ENCODE measurements around the gene PGM2L1.
A peak's percentile ranks its signal among the peaks of the same experiment; 100 is the strongest.

The PGM2L1 gene

GRCh38 chr11:74390697-74391096, 7.5 kb downstream of the PGM2L1 start:
- POLR2A ChIA-PET (ENCODE audit: low non-redundant PET): no interaction called here
- CTCF ChIA-PET: interaction anchor here (0.7 kb wide), 1 partner anchor 57 kb away, joined by 4 read pairs; no protein-coding TSS in a partner anchor
- no peak for TF ChIP-seq CTCF (conservative IDR thresholded peaks at IDR 0.05; ENCODE audit: low read depth)
- no peak for DNase-seq (ENCODE audit: low spot score)
- H3K27ac ChIP-seq: no peak overlapping the region

DNA sequence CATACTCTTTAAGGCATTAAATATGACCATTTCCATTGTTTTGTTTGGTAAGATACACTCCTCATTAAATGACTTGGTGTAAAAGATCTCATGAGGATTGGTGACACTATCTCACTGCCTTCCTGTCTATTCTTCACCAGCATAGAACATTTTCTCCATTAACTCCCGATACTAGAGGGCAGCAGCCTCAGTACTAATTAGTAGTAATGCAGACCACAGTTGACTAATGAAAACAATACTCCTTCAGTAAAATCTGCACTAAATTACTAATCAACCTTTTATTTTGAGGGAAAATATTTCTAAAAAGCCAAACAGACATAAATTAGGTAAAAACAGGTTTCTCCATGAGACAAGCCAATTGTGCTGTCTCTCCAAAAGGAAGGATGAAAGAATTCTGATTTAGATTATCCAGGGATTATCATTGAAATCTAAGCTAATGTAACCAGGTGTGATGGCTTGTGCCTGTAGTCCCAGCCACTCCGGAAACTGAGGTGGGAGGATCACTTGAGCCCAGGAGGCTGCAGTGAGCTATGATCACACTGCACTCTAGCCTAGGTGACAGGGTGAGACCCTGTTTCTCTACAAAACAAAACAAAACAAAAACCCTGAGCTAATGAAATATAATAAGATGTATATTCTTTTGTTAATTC, 9.4 kb downstream of the PGM2L1 start:
- ChIA-PET POLR2A (ENCODE audit: low non-redundant PET) (no interaction called here), CTCF (interaction anchor here (0.6 to 1.3 kb wide), 12 partner anchors 10 to 278 kb away, joined by 3 to 11 read pairs (median 3); partner anchors contain the start of gene PGM2L1)
- DNase-seq (ENCODE audit: low spot score): peak; percentile 36
- no peak overlapping the region for H3K27ac ChIP-seq
- TF ChIP-seq CTCF (conservative IDR thresholded peaks at IDR 0.05; ENCODE audit: low read depth): peak; percentile 87

DNA sequence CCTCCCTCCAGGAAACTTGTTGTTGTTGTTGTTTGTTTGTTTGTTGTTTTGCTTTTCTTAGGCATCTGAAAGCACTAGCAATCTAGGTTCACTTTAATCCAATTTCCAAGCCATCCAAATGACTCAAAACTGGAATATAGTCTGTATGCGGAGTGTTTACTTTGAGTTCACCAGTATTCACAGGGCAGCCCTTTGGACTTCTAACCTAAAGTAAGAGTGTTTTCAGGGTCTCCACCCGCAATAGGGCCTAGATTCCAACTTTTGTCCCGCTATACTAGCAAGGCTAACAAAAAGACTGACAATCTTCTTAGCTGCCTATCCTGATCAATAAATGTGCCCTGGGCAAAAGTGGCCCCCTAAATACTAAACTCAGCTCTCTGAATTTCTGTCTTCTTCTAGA, 13.6 kb downstream of the PGM2L1 start:
- ChIA-PET POLR2A (ENCODE audit: low non-redundant PET) (no interaction called here), CTCF (interaction anchor here (0.5 to 1.4 kb wide), 3 partner anchors 58 to 186 kb away, joined by 3 read pairs; no protein-coding TSS in a partner anchor)
- no peak for TF ChIP-seq CTCF (conservative IDR thresholded peaks at IDR 0.05; ENCODE audit: low read depth)
- H3K27ac ChIP-seq: no peak overlapping the region
- no peak for DNase-seq (ENCODE audit: low spot score)

GRCh38 chr11:74380746-74381439, 17.3 kb downstream of the PGM2L1 start:
- CTCF ChIA-PET: interaction anchor here (1.1 kb wide), 1 partner anchor 10 kb away, joined by 5 read pairs; no protein-coding TSS in a partner anchor
- no peak overlapping the region for H3K27ac ChIP-seq
- peak; percentile 5 for DNase-seq (ENCODE audit: low spot score)
- POLR2A ChIA-PET (ENCODE audit: low non-redundant PET): interaction anchor here (0.6 to 0.8 kb wide), 2 partner anchors 17 to 64 kb away, joined by 3 to 4 read pairs; partner anchors contain the start of gene PGM2L1
- no peak for TF ChIP-seq CTCF (conservative IDR thresholded peaks at IDR 0.05; ENCODE audit: low read depth)

- POLR2A ChIA-PET (ENCODE audit: low non-redundant PET): no interaction called here
- CTCF ChIA-PET: interaction anchor here (0.7 kb wide), 1 partner anchor 169 kb away, joined by 3 read pairs; no protein-coding TSS in a partner anchor
- no peak overlapping the region for H3K27ac ChIP-seq
- TF ChIP-seq CTCF (conservative IDR thresholded peaks at IDR 0.05; ENCODE audit: low read depth): no peak
- no peak for DNase-seq (ENCODE audit: low spot score)
Measured at GRCh38 chr11:74377689-74378088, 20.5 kb downstream of the PGM2L1 start.

GRCh38 chr11:74373382-74373781, 24.9 kb downstream of the PGM2L1 start:
- TF ChIP-seq CTCF (conservative IDR thresholded peaks at IDR 0.05; ENCODE audit: low read depth): no peak
- ChIA-PET POLR2A (ENCODE audit: low non-redundant PET) (no interaction called here), CTCF (no interaction called here)
- H3K27ac ChIP-seq: no peak overlapping the region
- DNase-seq (ENCODE audit: low spot score): no peak

Data from RWPE1 (cell line).